Keratinocyte (primary cell): Measurements from ENCODE around the gene TCEA2. TPM values are rescaled to one million over a fixed set of nuclear protein-coding genes. Genes with fewer than 3 reads are reported as not detected.

Experiments
- DNase-seq: peaks from one replicate; pipeline ENCODE4 v3.0.0-alpha.2; 2011; ENCODE audit warnings: low read depth, missing footprints, low spot score
- FAIRE-seq: peaks from 2 replicates; lab custom pipeline; 2011; peaks lifted over from hg19 to GRCh38; lab: Jason Lieb, UNC
- H2AFZ ChIP-seq: 2 replicates; pipeline ENCODE4 v1.6.0; 2012; ENCODE audit warnings: low read length, control low read depth, inconsistent platforms; ENCODE audit not compliant: control insufficient read depth
- H3K27ac ChIP-seq: 2 replicates; pipeline ENCODE4 v1.5.1; 2011; ENCODE audit warnings: low read length; ENCODE audit not compliant: control insufficient read depth, insufficient read depth
- H3K27me3 ChIP-seq: 3 replicates; pipeline ENCODE4 v1.6.0; 2011; ENCODE audit warnings: low read length; ENCODE audit not compliant: control insufficient read depth, insufficient read depth; ENCODE audit errors: extremely low read depth
- H3K36me3 ChIP-seq, 2 experiments: 2 replicates in 1 of 2; 3 replicates in 1 of 2; pipeline ENCODE4 v1.5.1; 2011; ENCODE audit warnings: low read length in 2 of 2, mild to moderate bottlenecking in 1 of 2; ENCODE audit not compliant: control insufficient read depth in 2 of 2, insufficient read depth in 2 of 2; ENCODE audit errors: extremely low read depth in 1 of 2
- H3K4me1 ChIP-seq: 3 replicates; pipeline ENCODE4 v1.5.1; 2011; ENCODE audit warnings: low read length; ENCODE audit not compliant: control insufficient read depth, insufficient read depth; ENCODE audit errors: extremely low read depth
- H3K4me2 ChIP-seq: 3 replicates; pipeline ENCODE4 v1.6.0; 2011; ENCODE audit warnings: low read depth, low read length; ENCODE audit not compliant: control insufficient read depth, insufficient read depth; ENCODE audit errors: extremely low read depth
- H3K4me3 ChIP-seq, 3 experiments: fragments of 200-600 bp in 1 of 3; sonication (generic) in 1 of 3; 2 replicates in 2 of 3; 3 replicates in 1 of 3; pipeline ENCODE4 v1.5.1; 2011 to 2016; ENCODE audit warnings: low read length in 3 of 3, mild to moderate bottlenecking in 3 of 3, control low read depth in 2 of 3, inconsistent platforms in 1 of 3, low read depth in 1 of 3, mixed read lengths in 1 of 3, mixed run types in 1 of 3, moderate library complexity in 1 of 3; ENCODE audit not compliant: control insufficient read depth in 2 of 3, insufficient read depth in 2 of 3; ENCODE audit errors: extremely low read depth in 1 of 3
- H3K79me2 ChIP-seq: 2 replicates; pipeline ENCODE4 v1.6.0; 2012; ENCODE audit warnings: low read length; ENCODE audit not compliant: control insufficient read depth, insufficient read depth
- H3K9ac ChIP-seq: 3 replicates; pipeline ENCODE4 v1.6.0; 2011; ENCODE audit warnings: low read length; ENCODE audit not compliant: control insufficient read depth, insufficient read depth; ENCODE audit errors: extremely low read depth
- H3K9me1 ChIP-seq: 3 replicates; pipeline ENCODE4 v1.6.0; 2011; ENCODE audit warnings: low read length; ENCODE audit not compliant: control insufficient read depth, insufficient read depth; ENCODE audit errors: extremely low read depth
- H3K9me3 ChIP-seq: 2 replicates; pipeline ENCODE4 v1.5.1; 2012; ENCODE audit warnings: low read depth, low read length; ENCODE audit not compliant: control insufficient read depth
- H4K20me1 ChIP-seq: 3 replicates; pipeline ENCODE4 v1.6.0; 2011; ENCODE audit warnings: low read length; ENCODE audit not compliant: control insufficient read depth, insufficient read depth; ENCODE audit errors: extremely low read depth
- CTCF ChIP-seq, 3 experiments: IDR thresholded peaks in 1 of 3; conservative IDR thresholded peaks in 1 of 3; optimal IDR thresholded peaks in 1 of 3; 2 replicates in 2 of 3; 3 replicates in 1 of 3; pipeline versions ENCODE3 to v1.5.1; 2011; ENCODE audit warnings: low read length in 3 of 3, mild to moderate bottlenecking in 3 of 3, moderate library complexity in 2 of 3, control low read depth in 1 of 3, inconsistent platforms in 1 of 3; ENCODE audit not compliant: insufficient read depth in 2 of 3; ENCODE audit errors: extremely low read depth in 1 of 3
- EZH2 ChIP-seq: IDR thresholded peaks from one replicate; pipeline ENCODE4 v1.6.1; 2012; ENCODE audit warnings: inconsistent platforms, mild to moderate bottlenecking, low read length, moderate library complexity
- dilution Hi-C: fragments of 300-500 bp; cut with MboI; formaldehyde crosslinking; loops from one replicate; pipeline ENCODE4 v1.7.0; 2020; ENCODE audit warnings: low sequenced_read_pairs; ENCODE audit not compliant: extremely low pct_ligation_motif_present
- polyA plus RNA-seq, 5 experiments: library from polyadenylated mRNA; depleted of rRNA in 3 of 5; stranded (reverse) in 3 of 5; stranded (forward) in 1 of 5; unstranded in 1 of 5; fragments of >200 nt; gene quantifications; 1 replicate in 1 of 5; 2 replicates in 3 of 5; 3 replicates in 1 of 5; pipeline versions ENCODE4 v1.2.1 to v1.2.3, GENCODE V29; 2011 to 2012; ENCODE audit warnings: missing spikeins in 2 of 5, low read depth in 1 of 5, low replicate concordance in 1 of 5

Gene TCEA2
- polyA plus RNA-seq, 1 donor (not counting 4 experiments of a cell fraction or from before 2014, with no cell fraction given): 9.1 TPM

DNA sequence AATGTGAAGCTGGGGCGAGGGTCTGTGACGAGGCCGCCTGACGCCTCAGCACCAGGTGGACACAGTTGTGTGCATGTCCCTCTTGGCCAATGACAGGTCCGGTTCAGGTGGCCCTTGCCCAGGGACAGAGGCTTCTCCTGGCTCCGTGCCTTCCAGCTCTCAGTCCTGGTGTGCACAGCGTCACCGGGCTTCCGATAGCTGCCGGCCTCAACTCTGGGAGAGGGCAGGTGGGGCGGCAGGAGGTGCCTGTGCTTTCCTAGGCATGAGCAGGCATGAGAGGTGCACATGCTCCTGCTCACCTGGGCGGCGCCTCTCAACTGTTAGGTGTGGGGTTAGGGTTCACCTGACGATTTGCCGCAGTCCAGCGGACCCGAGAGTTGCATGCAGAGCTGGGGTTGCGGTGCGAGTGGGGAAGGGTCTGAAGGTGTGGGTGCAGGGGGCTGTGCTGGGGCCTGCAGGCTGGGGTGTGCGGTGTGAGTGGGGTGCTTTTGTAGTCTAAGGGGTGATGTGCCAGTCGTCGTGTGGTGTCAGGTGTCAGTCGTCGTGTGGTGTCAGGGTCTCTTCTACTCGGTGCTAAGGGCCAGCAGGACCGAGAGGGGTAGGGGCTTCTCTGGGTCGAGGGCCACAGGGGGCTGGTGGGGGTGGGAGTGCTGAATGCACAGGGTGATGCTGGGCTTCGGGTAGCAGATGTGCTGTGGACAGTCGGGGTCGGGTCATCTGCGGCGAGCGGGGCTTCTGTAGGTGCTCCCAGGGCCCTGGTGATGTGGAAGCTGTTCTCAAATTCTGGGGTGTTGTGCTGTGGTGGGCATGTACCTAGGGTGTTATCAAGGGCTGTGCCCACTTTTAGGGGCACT is 9.8 kb upstream of the TCEA2 start:
- peaks cover 18% of the 10 kb centered on the region for H3K27me3 ChIP-seq
- no peaks in the 10 kb centered on the region for H3K79me2 ChIP-seq
- no peak for FAIRE-seq
- H3K27ac ChIP-seq: no peak overlapping the region
- H4K20me1 ChIP-seq: peaks cover 2% of the 10 kb centered on the region
- no peaks in the 10 kb centered on the region for H3K9me3 ChIP-seq
- peaks cover 28% of the 10 kb centered on the region for H3K4me1 ChIP-seq
- H3K36me3 ChIP-seq: no peaks in the 10 kb centered on the region
- no peak for DNase-seq
- H3K9me1 ChIP-seq: no peaks in the 10 kb centered on the region
- H3K4me2 ChIP-seq: no peak overlapping the region
- H2AFZ ChIP-seq: no peak overlapping the region
- no peak overlapping the region for H3K9ac ChIP-seq
- dilution Hi-C loops: no loop called here
- TF ChIP-seq CTCF (optimal IDR thresholded peaks at IDR 0.05 in 1 of 3, IDR thresholded peaks at IDR 0.05 in 1 of 3, conservative IDR thresholded peaks at IDR 0.05 in 1 of 3; ENCODE audit: extremely low read depth in 1 of 3, insufficient read depth in 2 of 3, low read length in 3 of 3) (peak in 1 of 3 experiments; percentile 2), EZH2 (no peak)
- no peak overlapping the region for H3K4me3 ChIP-seq

DNA sequence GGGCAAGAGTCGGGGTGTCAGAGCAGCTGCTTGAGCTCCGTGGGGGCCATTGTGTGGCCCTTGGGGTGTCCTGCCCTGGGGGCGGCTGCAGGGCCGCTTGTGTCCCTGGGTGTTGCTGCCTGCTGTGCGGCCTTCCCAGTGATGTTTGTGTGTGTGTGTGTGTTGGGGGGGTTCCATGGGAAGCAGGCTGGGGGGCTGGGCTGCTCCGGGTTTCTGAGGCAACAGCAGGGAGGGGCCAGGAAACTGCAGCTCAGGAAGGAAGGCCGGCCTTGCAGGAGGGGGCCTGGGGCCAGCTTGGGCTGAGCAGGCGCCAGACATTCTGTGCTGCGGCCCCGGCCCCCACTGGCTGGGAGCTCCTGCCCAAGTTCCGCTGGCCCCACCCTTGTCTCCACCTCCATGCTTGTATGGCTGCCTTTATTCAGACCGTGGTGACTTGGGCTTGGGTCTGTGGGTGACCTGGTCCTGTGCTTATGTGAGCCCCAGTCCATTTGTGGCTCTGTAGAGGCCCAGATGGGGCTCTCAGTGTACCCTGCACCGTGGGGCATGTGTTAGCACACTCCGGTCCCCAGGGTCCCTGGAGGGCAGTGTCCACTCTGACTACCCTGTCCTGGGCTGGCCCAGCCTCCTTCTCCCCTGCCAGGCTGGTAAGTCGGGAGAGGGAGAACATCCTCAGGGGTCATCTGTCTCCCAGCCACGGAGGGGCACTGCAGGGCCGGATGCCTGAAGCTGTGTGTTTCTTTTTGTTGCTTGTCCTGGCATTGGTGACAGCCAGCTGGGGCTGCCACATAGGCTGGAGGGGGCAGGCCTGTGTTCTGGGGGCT is 8.9 kb upstream of the TCEA2 start:
- Histone ChIP-seq H3K4me2 (no peak overlapping the region), H2AFZ (no peak overlapping the region), H3K9me1 (no peaks in the 10 kb centered on the region), H3K9me3 (no peaks in the 10 kb centered on the region), H3K36me3 (no peaks in the 10 kb centered on the region), H3K27me3 (peaks cover 12% of the 10 kb centered on the region), H3K79me2 (no peaks in the 10 kb centered on the region), H3K27ac (no peak overlapping the region), H3K4me3 (no peak overlapping the region), H4K20me1 (peaks cover 2% of the 10 kb centered on the region), H3K9ac (no peak overlapping the region), H3K4me1 (peaks cover 28% of the 10 kb centered on the region)
- dilution Hi-C loops: no loop called here
- TF ChIP-seq EZH2 (no peak), CTCF (optimal IDR thresholded peaks at IDR 0.05 in 1 of 3, IDR thresholded peaks at IDR 0.05 in 1 of 3, conservative IDR thresholded peaks at IDR 0.05 in 1 of 3; ENCODE audit: extremely low read depth in 1 of 3, insufficient read depth in 2 of 3, low read length in 3 of 3) (peak in 2 of 3 experiments; percentile 33 to 37)
- DNase-seq (no peak), FAIRE-seq (no peak)
